Stomach (tissue), 9 donors: ENCODE results near the gene PTPRD. TPM values are rescaled to one million over a fixed set of nuclear protein-coding genes. Genes with fewer than 3 reads are reported as not detected.
A peak's percentile ranks its signal among the peaks of the same experiment; 100 is the strongest.

Experiments used
- DNase-seq, 2 donors: peaks; one replicate each; pipeline versions ENCODE4 v3.0.0 to v3.0.0-alpha.2; 2013 to 2019
- H3K27ac ChIP-seq, 5 donors: fragments of 200-600 bp in 4 of 5; sonication (generic) in 4 of 5; one replicate each; pipeline ENCODE4 v1.5.1; 2013 to 2019; ENCODE audit warnings: mild to moderate bottlenecking in 1 of 5, moderate library complexity in 1 of 5
- H3K27me3 ChIP-seq, 3 donors: fragments of 200-600 bp; sonication (generic); one replicate each; pipeline ENCODE4 v1.5.1; 2017 to 2019; ENCODE audit warnings: mixed run types in 1 of 3
- H3K36me3 ChIP-seq, 4 donors: fragments of 200-600 bp; sonication (generic); 1 replicate in 3 of 4; 2 replicates in 1 of 4; pipeline ENCODE4 v1.5.1; 2016 to 2019
- H3K4me1 ChIP-seq, 4 donors: fragments of 200-600 bp; sonication (generic); one replicate each; pipeline ENCODE4 v1.5.1; 2016 to 2019
- H3K4me3 ChIP-seq, 4 donors: fragments of 200-600 bp; sonication (generic) in 3 of 4; one replicate each; pipeline ENCODE4 v1.5.1; 2016 to 2019; ENCODE audit warnings: mild to moderate bottlenecking in 1 of 4
- H3K9me3 ChIP-seq, 4 donors: fragments of 200-600 bp; sonication (generic); one replicate each; pipeline ENCODE4 v1.5.1; 2016 to 2019
- CTCF ChIP-seq, 7 experiments: fragments of 450-650 bp in 4 of 7; fragments of 200-600 bp in 3 of 7; sonication (generic) in 3 of 7; IDR thresholded peaks; one replicate each; pipeline ENCODE4 v1.5.1; 2016 to 2019; ENCODE audit warnings: antibody characterized with exemption in 7 of 7, control low read depth in 2 of 7, mild to moderate bottlenecking in 1 of 7
- EP300 ChIP-seq: sonication (generic); formaldehyde crosslinking; IDR thresholded peaks from one replicate; pipeline ENCODE4 v1.6.1; 2017; ENCODE audit warnings: antibody characterized with exemption
- POLR2A ChIP-seq, 4 donors: fragments of 450-650 bp; IDR thresholded peaks; one replicate each; pipeline ENCODE4 v1.6.1; 2016; ENCODE audit warnings: antibody characterized with exemption in 4 of 4, control low read depth in 2 of 4, mild to moderate bottlenecking in 1 of 4, moderate library complexity in 1 of 4
- POLR2AphosphoS5 ChIP-seq, 3 donors: sonication (generic); formaldehyde crosslinking; IDR thresholded peaks; one replicate each; pipeline ENCODE4 v1.6.1; 2016; ENCODE audit warnings: antibody characterized with exemption in 3 of 3
- WGBS, 5 donors: extraction: QIAGEN DNeasy Blood & Tissue Kit in 3 of 5; methylation state at CpG; one replicate each; pipeline versions ENCODE4 v1.1.5 to v1.1.7; 2013 to 2018; 5-methylcytosine and 5-hydroxymethylcytosine counted together
- intact Hi-C: fragments of 100-400 bp; cut with DNase I; formaldehyde crosslinking; loops from one replicate; pipeline ENCODE4 v1.15.1; 2023; ENCODE audit warnings: low total_unique reads
- polyA plus RNA-seq, 3 donors: library from polyadenylated mRNA; stranded (reverse); fragments of 200-250 nt; gene quantifications; one replicate each; pipeline ENCODE4 v1.2.3, GENCODE V29; 2013
- total RNA-seq, 5 donors: library from RNA; depleted of rRNA; stranded (reverse); fragments of >200 nt; gene quantifications; one replicate each; pipeline versions ENCODE4 v1.1.0 to v1.2.3, GENCODE V29; 2014 to 2016
- donor health status: healthy with polysubstance abuse.
- donor health status: Bipolar disorder and iron deficiency.
- donor health status: healthy.

Gene PTPRD
- total and polyA plus RNA-seq, 8 donors, result 0.12 to 53.1 (median 1.2) TPM

GRCh38 chr9:10586407-10586806 is 26.4 kb downstream of the PTPRD start:
- DNase-seq, result no peak
- H3K9me3 ChIP-seq, result peaks cover 0 to 8% (median 0%) of the 10 kb centered on the region in 4 donors
- 90 to 97% (median 92%) methylated on average over 6 of the region's 6 CpGs for whole genome bisulfite sequencing, 5 donors
- no peak overlapping the region for H3K4me3 ChIP-seq
- intact Hi-C loops, result no loop called here
- H3K27ac ChIP-seq, result no peak overlapping the region
- TF ChIP-seq EP300, result no peak
- TF ChIP-seq CTCF (IDR thresholded peaks at IDR 0.05), result no peak
- TF ChIP-seq POLR2AphosphoS5 (IDR thresholded peaks at IDR 0.05), result no peak
- no peak for TF ChIP-seq POLR2A (IDR thresholded peaks at IDR 0.05)
- no peaks in the 10 kb centered on the region for H3K36me3 ChIP-seq
- H3K27me3 ChIP-seq, result no peaks in the 10 kb centered on the region
- H3K4me1 ChIP-seq, result no peaks in the 10 kb centered on the region

- 79 to 90% (median 84%) methylated on average over 5 of the region's 5 CpGs for WGBS, 5 donors
- intact Hi-C loops, result no loop called here
- Histone ChIP-seq H3K4me1 (no peaks in the 10 kb centered on the region), H3K27ac (no peak overlapping the region), H3K9me3 (no peaks in the 10 kb centered on the region), H3K27me3 (no peaks in the 10 kb centered on the region), H3K36me3 (no peaks in the 10 kb centered on the region), H3K4me3 (no peak overlapping the region)
- DNase-seq, result no peak
- TF ChIP-seq POLR2A (IDR thresholded peaks at IDR 0.05), result no peak
- no peak for TF ChIP-seq CTCF (IDR thresholded peaks at IDR 0.05)
- no peak for TF ChIP-seq POLR2AphosphoS5 (IDR thresholded peaks at IDR 0.05)
- no peak for TF ChIP-seq EP300
Measured at GRCh38 chr9:10571699-10572098, 41.1 kb downstream of the PTPRD start.

- H3K4me3 ChIP-seq, result no peak overlapping the region
- 16 to 48% (median 35%) methylated on average over 1 of the region's 1 CpG for WGBS, 5 donors
- H3K36me3 ChIP-seq, result no peaks in the 10 kb centered on the region
- H3K9me3 ChIP-seq, result no peaks in the 10 kb centered on the region
- peak in 1 of 2 donors; percentile 34 for DNase-seq
- H3K4me1 ChIP-seq, result no peaks in the 10 kb centered on the region
- no peaks in the 10 kb centered on the region for H3K27me3 ChIP-seq
- intact Hi-C loops, result no loop called here
- no peak overlapping the region for H3K27ac ChIP-seq
- no peak for TF ChIP-seq CTCF (IDR thresholded peaks at IDR 0.05)
- no peak for TF ChIP-seq POLR2AphosphoS5 (IDR thresholded peaks at IDR 0.05)
- no peak for TF ChIP-seq POLR2A (IDR thresholded peaks at IDR 0.05)
- no peak for TF ChIP-seq EP300
Measured at GRCh38 chr9:10566848-10567247, 46.0 kb downstream of the PTPRD start.

- H3K27ac ChIP-seq, result no peak overlapping the region
- no peak for DNase-seq
- no peaks in the 10 kb centered on the region for H3K27me3 ChIP-seq
- H3K4me1 ChIP-seq, result no peaks in the 10 kb centered on the region
- no peak overlapping the region for H3K4me3 ChIP-seq
- intact Hi-C loops, result no loop called here
- 84 to 93% (median 91%) methylated on average over 1 of the region's 1 CpG for WGBS, 5 donors
- H3K36me3 ChIP-seq, result no peaks in the 10 kb centered on the region
- TF ChIP-seq POLR2AphosphoS5 (IDR thresholded peaks at IDR 0.05), result no peak
- TF ChIP-seq CTCF (IDR thresholded peaks at IDR 0.05), result no peak
- TF ChIP-seq EP300, result no peak
- TF ChIP-seq POLR2A (IDR thresholded peaks at IDR 0.05), result no peak
- H3K9me3 ChIP-seq, result no peaks in the 10 kb centered on the region
Measured at GRCh38 chr9:10562581-10563343, 50.0 kb downstream of the PTPRD start.
